Endothelial cell of umbilical vein (primary cell): ENCODE results near the gene ADAP1. TPM values are rescaled to one million over a fixed set of nuclear protein-coding genes. Genes with fewer than 3 reads are reported as not detected.

Experiments
- BruUV-seq: library from RNA; stranded (reverse); fragments of 400-500 nt; replicated peaks from 2 replicates; lab custom pipeline; 2021; lab: Mats Ljungman, UMichigan
- CTCF ChIA-PET: fragments of 300-600, 350-600 bp; sonication (Branson Sonifier 250); formaldehyde crosslinking; loops from one replicate; lab custom pipeline; 2021; ENCODE audit warnings: antibody characterized with exemption, inconsistent platforms; lab: Charles Lee
- POLR2A ChIA-PET: fragments of 300-600, 350-600 bp; sonication (Branson Sonifier 250); formaldehyde crosslinking; loops from one replicate; lab custom pipeline; 2021; ENCODE audit warnings: antibody characterized with exemption, inconsistent platforms; lab: Charles Lee
- DNase-seq: peaks from one replicate; pipeline ENCODE4 v3.0.0-alpha.2; 2011; ENCODE audit warnings: low read depth, low spot score
- FAIRE-seq: peaks from 2 replicates; lab custom pipeline; 2011; peaks lifted over from hg19 to GRCh38; lab: Jason Lieb, UNC
- H2AFZ ChIP-seq: 2 replicates; pipeline ENCODE4 v1.6.0; 2012; ENCODE audit warnings: low read depth, low read length, control low read depth, inconsistent platforms
- H3K27ac ChIP-seq: 2 replicates; pipeline ENCODE4 v1.5.1; 2011; ENCODE audit warnings: low read depth, mild to moderate bottlenecking, control low read depth, low read length, moderate library complexity; ENCODE audit not compliant: insufficient read depth
- H3K27me3 ChIP-seq, 2 experiments: 2 replicates each; pipeline versions ENCODE4 v1.6.0 to v1.6.1; 2011; ENCODE audit warnings: low read length in 2 of 2, mixed read lengths in 1 of 2; ENCODE audit not compliant: control insufficient read depth in 2 of 2, insufficient read depth in 2 of 2
- H3K36me3 ChIP-seq, 2 experiments: 2 replicates in 1 of 2; 3 replicates in 1 of 2; pipeline ENCODE4 v1.5.1; 2011; ENCODE audit warnings: low read length in 2 of 2, mild to moderate bottlenecking in 1 of 2, moderate library complexity in 1 of 2; ENCODE audit not compliant: control insufficient read depth in 2 of 2, insufficient read depth in 2 of 2; ENCODE audit errors: extremely low read depth in 1 of 2
- H3K4me1 ChIP-seq: 3 replicates; pipeline ENCODE4 v1.5.1; 2011; ENCODE audit warnings: mild to moderate bottlenecking, low read length; ENCODE audit not compliant: control insufficient read depth, insufficient read depth; ENCODE audit errors: extremely low read depth
- H3K4me2 ChIP-seq: 2 replicates; pipeline ENCODE4 v1.6.1; 2011; ENCODE audit warnings: low read length, control low read depth, mixed read lengths; ENCODE audit not compliant: insufficient read depth
- H3K4me3 ChIP-seq, 3 experiments: fragments of 200-600 bp in 1 of 3; sonication (generic), shearing (Covaris generic) in 1 of 3; replicated peaks in 1 of 3; 2 replicates each; pipeline ENCODE4 v1.5.1; 2011 to 2016; ENCODE audit warnings: control low read depth in 3 of 3, low read length in 3 of 3, mild to moderate bottlenecking in 2 of 3, inconsistent platforms in 1 of 3, low read depth in 1 of 3, moderate library complexity in 1 of 3; ENCODE audit not compliant: insufficient read depth in 1 of 3
- H3K79me2 ChIP-seq: 2 replicates; pipeline ENCODE4 v1.6.0; 2012; ENCODE audit warnings: low read length, inconsistent platforms; ENCODE audit not compliant: control insufficient read depth, insufficient read depth
- H3K9ac ChIP-seq: replicated peaks from 2 replicates; pipeline ENCODE3; 2011; ENCODE audit warnings: low read length, control low read depth; ENCODE audit not compliant: insufficient read depth; ENCODE audit errors: extremely low read depth
- H3K9me1 ChIP-seq: replicated peaks from 3 replicates; pipeline ENCODE4 v1.6.0; 2011; ENCODE audit warnings: mild to moderate bottlenecking, low read length; ENCODE audit not compliant: control insufficient read depth, insufficient read depth; ENCODE audit errors: extremely low read depth
- H3K9me3 ChIP-seq: replicated peaks from 2 replicates; pipeline ENCODE4 v1.5.1; 2012; ENCODE audit warnings: low read length, inconsistent platforms; ENCODE audit not compliant: control insufficient read depth, insufficient read depth
- H4K20me1 ChIP-seq: replicated peaks from 2 replicates; pipeline ENCODE3; 2011; ENCODE audit warnings: mild to moderate bottlenecking, low read length; ENCODE audit not compliant: control insufficient read depth, insufficient read depth; ENCODE audit errors: extremely low read depth
- CTCF ChIP-seq, 2 donors: IDR thresholded peaks; 1 replicate in 1 of 2; 2 replicates in 1 of 2; pipeline ENCODE4 v1.5.1; 2011; ENCODE audit warnings: low read length in 2 of 2, mild to moderate bottlenecking in 2 of 2, moderate library complexity in 2 of 2, control low read depth in 1 of 2, inconsistent platforms in 1 of 2, low read depth in 1 of 2; ENCODE audit not compliant: insufficient read depth in 1 of 2; ENCODE audit errors: extremely low read depth in 1 of 2
- EZH2 ChIP-seq: IDR thresholded peaks from 2 replicates; pipeline ENCODE4 v1.6.1; 2012; ENCODE audit warnings: borderline replicate concordance, low read depth, mild to moderate bottlenecking, moderate library complexity, low read length, inconsistent platforms; ENCODE audit not compliant: severe bottlenecking
- FOS ChIP-seq: IDR thresholded peaks from 2 replicates; pipeline ENCODE4 v1.6.1; 2011; ENCODE audit warnings: mild to moderate bottlenecking, low read length, moderate library complexity, borderline replicate concordance; ENCODE audit not compliant: insufficient read depth
- GATA2 ChIP-seq: IDR thresholded peaks from 2 replicates; pipeline ENCODE4 v1.7.0; 2011; ENCODE audit warnings: low read depth, mild to moderate bottlenecking, moderate library complexity, mixed read lengths, low read length; ENCODE audit not compliant: insufficient read length, insufficient read depth
- JUN ChIP-seq: IDR thresholded peaks from 2 replicates; pipeline ENCODE4 v1.6.1; 2011; ENCODE audit warnings: borderline replicate concordance, low read depth; ENCODE audit not compliant: insufficient read length, insufficient read depth
- MAX ChIP-seq: IDR thresholded peaks from 2 replicates; pipeline ENCODE4 v1.6.1; 2011; ENCODE audit not compliant: insufficient read depth, insufficient read length
- MYC ChIP-seq: IDR thresholded peaks from one replicate; pipeline ENCODE4 v1.6.1; 2011; ENCODE audit warnings: mild to moderate bottlenecking, low read depth, low read length
- POLR2A ChIP-seq: IDR thresholded peaks from 2 replicates; pipeline ENCODE4 v1.6.1; 2012; ENCODE audit warnings: low read depth, mild to moderate bottlenecking, control low read depth, low read length
- POLR2AphosphoS5 ChIP-seq: IDR thresholded peaks from 2 replicates; pipeline ENCODE4 v1.6.1; 2012; ENCODE audit warnings: low read depth, mild to moderate bottlenecking, control low read depth, low read length, moderate library complexity; ENCODE audit not compliant: insufficient read depth
- dilution Hi-C: fragments of 300-500 bp; cut with MboI; formaldehyde crosslinking; loops from one replicate; pipeline ENCODE4 v1.15.0; 2019; ENCODE audit warnings: low sequenced_read_pairs; ENCODE audit not compliant: extremely low pct_ligation_motif_present
- intact Hi-C: fragments of 100-400 bp; cut with micrococcal nuclease; formaldehyde crosslinking; loops from one replicate; pipeline ENCODE4 v1.10.0; 2022
- polyA plus RNA-seq, 4 experiments: library from polyadenylated mRNA; depleted of rRNA in 3 of 4; stranded (reverse) in 3 of 4; unstranded in 1 of 4; fragments of >200 nt; gene quantifications; 2 replicates each; pipeline versions ENCODE4 v1.2.1 to v1.2.3, GENCODE V29; 2011 to 2012; ENCODE audit warnings: missing spikeins in 1 of 4
- total RNA-seq: library from RNA; stranded (reverse); gene quantifications from 2 replicates; pipeline ENCODE4 v1.2.3, GENCODE V29; 2021

ADAP1 gene
- total and polyA plus RNA-seq, 2 donors (not counting 3 experiments of a cell fraction or from before 2014, with no cell fraction given): 0.49 to 0.58 TPM

GRCh38 chr7:956031-956430, 1.6 kb upstream of the ADAP1 start:
- no peak overlapping the region for H3K27ac ChIP-seq
- no peaks in the 10 kb centered on the region for H3K36me3 ChIP-seq
- H3K4me3 ChIP-seq: no peak overlapping the region
- H3K9me1 ChIP-seq: no peaks in the 10 kb centered on the region
- no peak for TF ChIP-seq MAX
- no peak for TF ChIP-seq CTCF (IDR thresholded peaks at IDR 0.05; ENCODE audit: extremely low read depth in 1 of 2, insufficient read depth in 1 of 2, low read depth in 1 of 2, low read length in 2 of 2)
- no peak for TF ChIP-seq FOS
- no peak for TF ChIP-seq MYC
- TF ChIP-seq JUN: no peak
- no peak for TF ChIP-seq POLR2AphosphoS5
- TF ChIP-seq POLR2A: no peak
- no peak for TF ChIP-seq EZH2
- TF ChIP-seq GATA2: no peak
- no peaks in the 10 kb centered on the region for H3K79me2 ChIP-seq
- H3K4me1 ChIP-seq: no peaks in the 10 kb centered on the region
- CTCF ChIA-PET: no interaction called here
- no peak for DNase-seq
- no peaks in the 10 kb centered on the region for H3K9me3 ChIP-seq
- no peak for FAIRE-seq
- intact Hi-C loops: no loop called here
- H4K20me1 ChIP-seq: no peaks in the 10 kb centered on the region
- H3K4me2 ChIP-seq: no peak overlapping the region
- POLR2A ChIA-PET: no interaction called here
- H2AFZ ChIP-seq: no peak overlapping the region
- no TSS peak for BruUV-seq
- peaks cover 2 to 4% of the 10 kb centered on the region in 2 experiments for H3K27me3 ChIP-seq
- H3K9ac ChIP-seq: no peak overlapping the region
- dilution Hi-C loops: no loop called here
